ENCODE data around the gene ZNF619. TPM values are rescaled to one million over a fixed set of nuclear protein-coding genes. Genes with fewer than 3 reads are reported as not detected.
"Not testable (repeated sequence)": the region's sequence is repeated elsewhere in the genome, so short reads cannot be mapped to it uniquely, and the experiment has no call there.

Gene ZNF619
- total RNA-seq = 1 to 10 TPM; 3.8 to 4.2 TPM
- long read RNA-seq, full-length matches to known transcripts = 1 of 5 reads
- long read RNA-seq, partial matches to known transcripts = 0 of 5 reads
- long read RNA-seq, other reads (novel, unspliced or antisense) = 4 of 5 reads

GRCh38 chr3:40476478-40477470 is at the start of gene ZNF619:
Gene ZNF619 (plus strand): TSS chr3:40477122. CDS start chr3:40477980, 858 bp downstream.
- DNase-seq (peak; percentile 79), ATAC-seq (peak; percentile 95 to 96)
- intact Hi-C loops (cut with DNase I) = no loop called here

DNA sequence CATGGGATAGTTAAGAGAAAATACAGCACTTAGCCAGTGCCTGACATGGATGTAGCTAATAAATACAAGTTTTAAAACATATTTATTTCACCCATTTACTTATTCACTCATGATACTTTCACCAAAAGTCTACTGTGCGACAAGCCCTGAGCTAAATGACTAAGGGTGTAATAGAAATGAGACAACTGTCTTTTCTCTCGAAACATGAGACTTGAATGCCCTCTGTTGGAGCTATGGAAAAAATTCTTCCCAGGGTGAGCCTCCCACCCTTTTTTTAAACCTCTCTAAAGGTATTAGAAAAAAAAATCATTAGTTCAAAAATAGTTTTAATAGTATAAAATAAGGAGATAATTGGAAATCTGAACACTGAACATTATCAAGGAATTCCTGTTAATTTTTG is 44.1 kb upstream of the ZNF619 start:
- DNase-seq (no peak), ATAC-seq (no peak)
- intact Hi-C loops (cut with DNase I) = no loop called here

GRCh38 chr3:40437889-40438288 is 39.0 kb upstream of the ZNF619 start:
- no peak for DNase-seq
- ATAC-seq = no peak
- intact Hi-C loops (cut with DNase I) = no loop called here

GRCh38 chr3:40445062-40445461 is 31.9 kb upstream of the ZNF619 start:
- intact Hi-C loops (cut with DNase I) = no loop called here
- ATAC-seq (no peak), DNase-seq (no peak)

DNA sequence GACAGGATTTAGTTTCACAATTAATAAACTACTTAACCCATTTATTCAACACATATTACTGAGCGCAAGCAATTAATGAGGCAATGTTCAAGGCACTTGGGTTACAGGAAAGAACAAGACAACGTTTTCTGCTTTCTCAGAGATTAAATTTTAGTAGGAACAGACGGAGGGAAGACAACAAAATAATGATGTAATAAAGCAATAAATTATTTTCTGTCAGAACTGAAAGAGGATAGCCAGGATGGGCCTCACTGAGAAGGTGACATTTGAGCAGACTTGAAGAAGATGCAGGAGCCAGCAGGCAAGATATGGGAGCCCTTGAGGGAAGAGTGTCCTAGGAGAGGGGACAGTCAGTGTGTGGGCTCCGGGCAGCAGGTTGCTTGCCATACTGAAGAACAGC is 31.0 kb upstream of the ZNF619 start:
- intact Hi-C loops (cut with DNase I) = no loop called here
- ATAC-seq = no peak
- DNase-seq = no peak

- DNase-seq (no peak), ATAC-seq (no peak)
- intact Hi-C loops (cut with DNase I) = loop anchor here in 1 of 2 donors (10.0 kb wide), 2 partner anchors 126 to 256 kb away; no protein-coding TSS in a partner anchor
Observed at GRCh38 chr3:40450438-40450837, 26.5 kb upstream of the ZNF619 start.

DNA sequence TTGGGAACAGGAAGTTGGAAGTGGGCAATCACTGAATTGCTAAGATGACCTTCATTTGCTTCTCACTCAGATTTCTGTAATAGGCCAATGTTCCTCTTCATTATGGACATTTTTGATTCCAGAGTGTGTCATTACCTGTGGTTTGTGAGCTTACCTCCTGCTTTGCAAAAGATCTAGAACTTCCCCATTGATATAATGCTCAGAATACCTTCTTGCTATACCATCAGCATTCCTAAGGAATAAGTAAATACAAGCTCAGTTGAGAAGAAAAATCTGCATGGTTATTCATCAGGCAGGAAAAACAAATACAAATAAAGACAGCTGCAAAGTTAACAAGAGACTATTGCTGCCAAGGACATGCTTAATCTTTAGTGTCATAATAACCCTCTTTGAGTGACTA is 25.4 kb upstream of the ZNF619 start:
- intact Hi-C loops (cut with DNase I) = loop anchor here in 1 of 2 donors (10.0 kb wide), 2 partner anchors 127 to 257 kb away; no protein-coding TSS in a partner anchor
- DNase-seq (no peak), ATAC-seq (no peak)

DNA sequence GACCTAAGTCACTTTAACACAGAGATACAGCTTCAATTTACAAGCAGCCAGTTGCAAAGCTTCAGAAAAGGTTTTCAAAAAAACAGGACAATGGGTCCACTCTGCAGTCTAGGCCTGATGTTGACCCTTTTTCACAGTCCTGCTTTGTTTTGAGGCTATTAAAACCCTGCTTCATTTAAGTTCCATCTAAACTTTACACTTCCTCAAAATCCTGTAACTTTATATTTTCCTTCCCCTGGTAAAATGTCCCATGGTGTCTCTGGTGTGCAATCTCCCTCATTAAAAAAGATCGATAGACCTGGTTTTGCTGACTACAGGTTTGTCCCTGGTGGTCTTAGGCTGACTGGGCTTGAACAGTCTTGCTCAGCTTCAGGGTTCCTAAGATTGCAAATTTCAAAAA is 24.9 kb upstream of the ZNF619 start:
- no peak for ATAC-seq
- no peak for DNase-seq
- intact Hi-C loops (cut with DNase I) = loop anchor here in 1 of 2 donors (10.0 kb wide), 2 partner anchors 127 to 257 kb away; no protein-coding TSS in a partner anchor

- intact Hi-C loops (cut with DNase I) = loop anchor here in 1 of 2 donors (10.0 kb wide), 2 partner anchors 128 to 258 kb away; no protein-coding TSS in a partner anchor
- ATAC-seq (no peak), DNase-seq (no peak)
Observed at GRCh38 chr3:40452562-40452875, 24.4 kb upstream of the ZNF619 start.

DNA sequence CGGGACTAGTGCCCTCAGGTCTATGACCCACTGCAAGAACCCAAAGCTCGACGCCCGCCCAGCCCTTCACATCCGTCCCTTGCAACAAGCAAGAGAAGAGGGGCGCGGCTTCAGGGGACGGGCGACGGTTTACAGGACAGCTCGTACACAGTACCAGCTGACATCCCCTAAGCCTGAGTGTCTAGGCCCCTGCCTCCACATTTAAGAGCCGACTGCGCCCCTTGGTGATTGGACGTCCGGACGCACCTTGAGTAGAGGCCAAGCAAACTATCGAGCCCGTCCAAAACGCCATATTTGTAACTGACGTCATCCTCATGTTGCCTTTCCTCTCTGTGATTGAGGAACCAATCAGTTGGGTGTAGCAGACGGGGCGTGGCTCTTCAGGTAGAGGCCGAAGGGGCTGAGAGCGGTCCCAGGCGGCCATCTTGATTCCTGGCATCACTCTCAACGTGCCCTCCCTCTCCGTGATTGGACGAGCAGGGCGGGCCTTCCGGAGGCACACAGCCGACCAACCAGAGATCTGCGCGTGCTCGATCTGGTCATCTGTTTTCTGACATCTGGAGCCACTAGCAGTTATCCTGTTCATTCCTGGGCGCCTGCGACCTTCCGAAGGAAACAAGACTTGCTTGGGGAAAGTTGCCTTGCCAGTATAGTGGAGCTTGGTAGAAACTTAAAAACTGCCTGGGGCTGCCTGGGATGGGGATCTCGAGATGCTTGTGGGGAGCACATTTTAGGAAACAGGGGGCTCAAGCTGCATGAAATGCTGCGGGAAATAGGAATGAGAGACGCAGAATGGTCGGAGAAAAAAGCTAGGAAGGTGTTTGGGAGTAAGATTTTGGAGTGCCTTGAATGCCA is 23.8 kb upstream of the ZNF619 start:
- ATAC-seq (peak; percentile 96 to 97), DNase-seq (peak; percentile 99)
- intact Hi-C loops (cut with DNase I) = loop anchor here in 1 of 2 donors (10.0 kb wide), 2 partner anchors 128 to 258 kb away; no protein-coding TSS in a partner anchor

DNA sequence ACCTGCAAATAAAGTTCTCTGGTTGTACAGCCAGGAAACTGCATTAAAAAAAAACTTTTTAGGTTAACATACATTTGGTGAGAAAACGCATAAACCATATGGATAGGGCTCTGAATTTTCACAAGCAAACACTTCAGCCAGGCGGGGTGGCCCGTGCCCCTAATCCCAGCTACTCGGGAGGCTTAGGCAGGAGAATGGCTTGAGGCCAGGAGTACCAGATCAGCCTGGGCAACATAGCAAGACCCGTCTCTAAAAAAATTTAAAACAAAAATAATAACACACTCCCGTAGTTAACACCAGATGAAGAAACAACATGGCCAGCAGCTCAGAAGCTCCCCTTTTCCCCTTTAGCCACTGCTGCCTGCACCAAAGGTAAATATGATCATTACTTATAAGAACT is 23.0 kb upstream of the ZNF619 start:
- intact Hi-C loops (cut with DNase I) = loop anchor here in 1 of 2 donors (10.0 kb wide), 2 partner anchors 129 to 259 kb away; no protein-coding TSS in a partner anchor
- DNase-seq (no peak), ATAC-seq (no peak)

DNA sequence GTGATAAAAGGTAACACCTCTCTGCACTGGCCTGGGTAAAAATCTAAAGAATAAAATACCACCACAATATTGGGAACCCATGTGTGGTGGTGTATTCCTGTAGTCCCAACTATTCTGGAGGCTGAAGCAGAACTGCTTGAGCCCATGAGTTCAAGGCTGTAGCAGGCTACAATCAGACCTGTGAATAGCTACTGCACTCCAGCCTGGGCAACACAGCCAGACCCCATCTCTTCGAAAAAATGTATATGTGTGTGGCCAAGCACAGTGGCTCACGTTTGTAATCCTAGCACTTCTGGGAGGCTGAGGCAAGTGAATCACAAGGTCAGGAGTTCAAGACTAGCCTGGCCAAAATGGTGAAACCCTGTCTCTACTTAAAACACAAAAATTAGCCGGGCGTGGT is 21.6 kb upstream of the ZNF619 start:
- ATAC-seq (no peak), DNase-seq (no peak)
- intact Hi-C loops (cut with DNase I) = loop anchor here in 1 of 2 donors (5.0 to 10.0 kb wide), 3 partner anchors 67 to 261 kb away; partner anchors contain the start of gene ZNF621

DNA sequence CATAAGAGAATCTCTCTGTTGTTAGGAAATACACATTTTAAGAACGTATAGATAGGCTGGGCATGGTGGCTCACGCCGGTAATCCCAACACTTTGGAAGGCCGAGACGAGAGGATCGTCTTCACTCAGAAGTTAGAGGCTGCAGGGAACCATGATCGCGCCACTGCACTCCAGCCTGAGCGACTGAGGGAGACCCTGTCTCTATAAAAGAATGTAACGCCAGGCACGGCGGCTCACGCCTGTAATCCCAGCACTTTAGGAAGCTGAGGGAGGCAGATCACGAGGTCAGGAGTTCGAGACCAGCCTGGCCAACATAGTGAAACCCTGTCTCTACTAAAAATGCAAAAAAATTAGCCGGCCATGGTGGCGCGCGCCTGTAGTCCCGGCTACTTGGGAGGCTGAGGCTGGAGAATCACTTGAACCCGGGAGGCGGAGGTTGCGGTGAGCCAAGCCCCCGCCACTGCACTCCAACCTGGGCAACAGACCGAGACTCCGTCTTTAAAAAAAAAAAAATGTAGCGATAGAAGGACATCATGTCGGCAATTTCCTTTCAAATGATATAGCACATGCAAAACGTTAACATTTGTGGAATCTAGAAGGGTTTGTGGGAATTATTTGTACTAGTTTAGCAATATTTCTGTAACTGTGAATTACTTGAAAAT is 20.5 kb upstream of the ZNF619 start:
- intact Hi-C loops (cut with DNase I) = loop anchor here in 1 of 2 donors (5.0 to 10.0 kb wide), 3 partner anchors 66 to 262 kb away; partner anchors contain the start of gene ZNF621
- DNase-seq = no peak
- no peak for ATAC-seq

- ATAC-seq (peak; percentile 89 to 92), DNase-seq (peak; percentile 97)
- intact Hi-C loops (cut with DNase I) = loop anchor here in 1 of 2 donors (5.0 to 10.0 kb wide), 3 partner anchors 65 to 262 kb away; partner anchors contain the start of gene ZNF621
Observed at GRCh38 chr3:40456940-40457823, 19.7 kb upstream of the ZNF619 start, which contains the start of gene RPL14. Gene RPL14 (plus strand): TSS chr3:40457339. CDS start chr3:40457472, 133 bp downstream.

DNA sequence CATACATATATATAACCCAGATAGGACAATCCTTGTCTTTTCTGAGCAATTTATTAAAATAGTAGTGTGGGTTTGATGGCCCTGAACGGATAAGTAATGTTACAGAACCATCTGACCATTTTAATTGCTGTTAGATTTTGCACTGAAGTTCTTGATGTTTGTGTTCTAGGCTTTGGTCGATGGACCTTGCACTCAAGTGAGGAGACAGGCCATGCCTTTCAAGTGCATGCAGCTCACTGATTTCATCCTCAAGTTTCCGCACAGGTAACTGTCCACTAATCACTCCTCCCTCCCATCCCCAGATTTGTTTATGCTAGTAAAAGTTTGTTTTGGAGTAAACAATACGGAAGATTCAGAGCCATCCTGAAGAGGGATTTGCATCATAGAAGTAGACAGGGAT is 18.4 kb upstream of the ZNF619 start:
- DNase-seq (no peak), ATAC-seq (no peak)
- intact Hi-C loops (cut with DNase I) = loop anchor here in 1 of 2 donors (5.0 to 10.0 kb wide), 3 partner anchors 64 to 264 kb away; partner anchors contain the start of gene ZNF621

DNA sequence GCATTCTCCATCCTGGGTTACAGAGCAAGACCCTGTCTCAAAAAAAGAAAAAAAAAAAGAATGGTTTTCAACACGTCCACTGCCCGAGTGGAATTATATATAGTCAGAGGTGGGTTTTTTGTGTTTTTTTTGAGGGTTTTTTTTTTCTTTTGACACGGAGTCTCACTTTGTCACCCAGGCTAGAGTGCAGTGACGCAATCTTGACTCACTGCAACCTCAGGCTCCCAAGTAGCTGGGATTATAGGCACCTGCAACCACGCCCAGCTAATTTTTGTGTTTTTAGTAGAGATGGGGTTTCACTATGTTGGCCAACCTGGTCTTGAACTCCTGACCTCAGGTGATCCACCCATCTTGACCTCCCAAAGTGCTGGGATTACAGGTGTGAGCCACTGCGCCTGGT is 16.4 kb upstream of the ZNF619 start:
- DNase-seq; ATAC-seq; intact Hi-C loops (cut with DNase I): not testable (repeated sequence)

DNA sequence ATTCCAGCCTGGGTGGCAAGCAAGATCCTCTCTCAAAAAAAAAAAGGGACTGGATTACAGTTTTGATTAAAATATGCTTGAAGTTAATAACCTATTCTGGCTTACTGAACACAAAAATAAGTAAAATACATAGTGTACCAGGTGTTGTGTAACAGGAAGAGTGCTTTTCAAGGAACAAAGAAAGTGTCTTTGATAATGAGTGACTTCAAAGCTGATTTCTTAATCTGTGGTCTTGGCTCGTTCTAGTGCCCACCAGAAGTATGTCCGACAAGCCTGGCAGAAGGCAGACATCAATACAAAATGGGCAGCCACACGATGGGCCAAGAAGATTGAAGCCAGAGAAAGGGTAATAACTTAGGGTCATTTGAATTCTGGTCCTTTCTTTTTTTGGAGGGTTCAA is 15.8 kb upstream of the ZNF619 start:
- DNase-seq (no peak), ATAC-seq (no peak)
- intact Hi-C loops (cut with DNase I) = no loop called here
